H1 (cell line): Measurements from ENCODE around the gene SMYD3. TPM values are rescaled to one million over a fixed set of nuclear protein-coding genes. Genes with fewer than 3 reads are reported as not detected.

Experiments used
- CTCF ChIA-PET: fragments of 300-600 bp; sonication (Branson Sonifier 250); formaldehyde crosslinking; loops from one replicate; lab custom pipeline; 2021; ENCODE audit not compliant: partially characterized antibody; lab: Charles Lee
- POLR2A ChIA-PET: fragments of 300-600 bp; sonication (Branson Sonifier 250); formaldehyde crosslinking; loops from one replicate; lab custom pipeline; 2021; ENCODE audit warnings: inconsistent platforms; ENCODE audit not compliant: partially characterized antibody; lab: Charles Lee
- DNase-seq, 2 experiments: peaks; one replicate each; pipeline versions ENCODE4 v3.0.0 to v3.0.0-alpha.2; 2010 to 2022; ENCODE audit warnings: low spot score in 2 of 2, low read depth in 1 of 2, mixed read lengths in 1 of 2
- FAIRE-seq: peaks from 2 replicates; lab custom pipeline; 2011; peaks lifted over from hg19 to GRCh38; lab: Jason Lieb, UNC
- H2AFZ ChIP-seq: 2 replicates; pipeline ENCODE4 v1.8.1; 2012; ENCODE audit warnings: low read length, inconsistent platforms
- H2AK5ac ChIP-seq: 2 replicates; pipeline ENCODE4 v1.6.1; 2013; ENCODE audit warnings: low read depth, low read length
- H2BK120ac ChIP-seq: replicated peaks from 2 replicates; pipeline ENCODE3; 2013; ENCODE audit warnings: low read depth, low read length, inconsistent platforms
- H2BK12ac ChIP-seq: 2 replicates; pipeline ENCODE4 v1.6.1; 2013; ENCODE audit warnings: low read depth, low read length
- H2BK15ac ChIP-seq: 2 replicates; pipeline ENCODE4 v1.6.1; 2013; ENCODE audit warnings: low read length
- H2BK20ac ChIP-seq: 2 replicates; pipeline ENCODE4 v1.6.1; 2013; ENCODE audit warnings: low read length
- H2BK5ac ChIP-seq: 2 replicates; pipeline ENCODE4 v1.6.1; 2013; ENCODE audit warnings: low read depth, low read length
- H3K14ac ChIP-seq: 2 replicates; pipeline ENCODE4 v1.6.1; 2013; ENCODE audit warnings: inconsistent platforms; ENCODE audit not compliant: insufficient read length
- H3K18ac ChIP-seq: 2 replicates; pipeline ENCODE4 v1.6.1; 2013; ENCODE audit warnings: low read length; ENCODE audit errors: extremely low read depth
- H3K23ac ChIP-seq: 2 replicates; pipeline ENCODE4 v1.6.1; 2013; ENCODE audit warnings: inconsistent platforms; ENCODE audit not compliant: insufficient read length
- H3K23me2 ChIP-seq: 2 replicates; pipeline ENCODE4 v1.6.1; 2013; ENCODE audit warnings: low read depth, low read length
- H3K27ac ChIP-seq: 2 replicates; pipeline ENCODE4 v1.6.1; 2011; ENCODE audit warnings: low read depth, low read length, inconsistent platforms
- H3K27me3 ChIP-seq, 4 experiments: replicated peaks in 1 of 4; 1 replicate in 1 of 4; 2 replicates in 3 of 4; pipeline versions ENCODE4 v1.6.1 to v1.8.1; 2011 to 2013; ENCODE audit warnings: low read length in 3 of 4, mild to moderate bottlenecking in 3 of 4, inconsistent platforms in 2 of 4, mixed read lengths in 2 of 4, moderate library complexity in 1 of 4; ENCODE audit not compliant: control insufficient read depth in 3 of 4, insufficient read depth in 3 of 4; ENCODE audit errors: extremely low read depth in 1 of 4
- H3K36me3 ChIP-seq, 4 experiments: 2 replicates each; pipeline versions ENCODE4 v1.6.1 to v1.8.1; 2011 to 2013; ENCODE audit warnings: mild to moderate bottlenecking in 4 of 4, low read length in 3 of 4, moderate library complexity in 2 of 4, control low read depth in 1 of 4, inconsistent platforms in 1 of 4; ENCODE audit not compliant: insufficient read depth in 4 of 4, control insufficient read depth in 2 of 4
- H3K4ac ChIP-seq: replicated peaks from 2 replicates; pipeline ENCODE3; 2013; ENCODE audit warnings: low read length, low read depth, mixed read lengths, inconsistent platforms; ENCODE audit not compliant: insufficient read length
- H3K4me1 ChIP-seq, 4 experiments: replicated peaks in 1 of 4; 1 replicate in 1 of 4; 2 replicates in 3 of 4; pipeline versions ENCODE4 v1.6.1 to v1.8.1; 2011 to 2013; ENCODE audit warnings: low read length in 3 of 4, inconsistent platforms in 2 of 4, mixed read lengths in 1 of 4; ENCODE audit not compliant: insufficient read depth in 4 of 4, control insufficient read depth in 3 of 4
- H3K4me2 ChIP-seq, 2 experiments: 2 replicates each; pipeline versions ENCODE4 v1.6.1 to v1.8.1; 2011 to 2013; ENCODE audit warnings: low read depth in 2 of 2, low read length in 2 of 2, control low read depth in 1 of 2, inconsistent platforms in 1 of 2, mild to moderate bottlenecking in 1 of 2; ENCODE audit not compliant: insufficient read depth in 1 of 2
- H3K4me3 ChIP-seq, 4 experiments: fragments of 200-600, 300-600 bp in 1 of 4; sonication (generic), shearing (Covaris generic), sonication (Bioruptor Twin) in 1 of 4; 2 replicates each; pipeline versions ENCODE4 v1.5.1 to v1.8.1; 2011 to 2016; ENCODE audit warnings: low read length in 4 of 4, low read depth in 3 of 4, control low read depth in 2 of 4, inconsistent platforms in 2 of 4, mild to moderate bottlenecking in 2 of 4, mixed read lengths in 1 of 4, moderate library complexity in 1 of 4; ENCODE audit not compliant: insufficient read depth in 2 of 4; ENCODE audit errors: extremely low read depth in 1 of 4
- H3K56ac ChIP-seq: replicated peaks from 2 replicates; pipeline ENCODE3; 2013; ENCODE audit warnings: low read depth, mild to moderate bottlenecking, mixed read lengths, low read length, inconsistent platforms; ENCODE audit not compliant: insufficient read length
- H3K79me1 ChIP-seq: 2 replicates; pipeline ENCODE4 v1.6.1; 2013; ENCODE audit warnings: low read depth, low read length, control low read depth
- H3K79me2 ChIP-seq, 2 experiments: 2 replicates each; pipeline versions ENCODE4 v1.6.1 to v1.8.1; 2012 to 2013; ENCODE audit warnings: low read length in 2 of 2, mild to moderate bottlenecking in 2 of 2, inconsistent platforms in 1 of 2; ENCODE audit not compliant: insufficient read depth in 2 of 2, control insufficient read depth in 1 of 2
- H3K9ac ChIP-seq, 4 experiments: replicated peaks in 1 of 4; 1 replicate in 1 of 4; 2 replicates in 3 of 4; pipeline versions ENCODE4 v1.6.1 to v1.8.1; 2011 to 2013; ENCODE audit warnings: low read depth in 3 of 4, low read length in 3 of 4, control low read depth in 2 of 4, mild to moderate bottlenecking in 2 of 4, moderate library complexity in 2 of 4, inconsistent platforms in 1 of 4; ENCODE audit errors: extremely low read depth in 1 of 4
- H3K9me3 ChIP-seq, 2 experiments: 2 replicates each; pipeline versions ENCODE4 v1.6.1 to v1.8.1; 2012 to 2013; ENCODE audit warnings: mild to moderate bottlenecking in 2 of 2, moderate library complexity in 2 of 2, control low read depth in 1 of 2, inconsistent platforms in 1 of 2, low read depth in 1 of 2, low read length in 1 of 2, mixed read lengths in 1 of 2; ENCODE audit not compliant: insufficient read depth in 2 of 2
- H4K20me1 ChIP-seq, 2 experiments: replicated peaks in 1 of 2; 2 replicates each; pipeline versions ENCODE3 to v1.8.1; 2011 to 2013; ENCODE audit warnings: inconsistent platforms in 2 of 2, low read length in 2 of 2, mild to moderate bottlenecking in 1 of 2; ENCODE audit not compliant: insufficient read depth in 2 of 2, control insufficient read depth in 1 of 2
- H4K5ac ChIP-seq: 2 replicates; pipeline ENCODE4 v1.6.1; 2013; ENCODE audit warnings: low read length, low read depth, mixed read lengths, inconsistent platforms; ENCODE audit not compliant: insufficient read length
- H4K8ac ChIP-seq: 2 replicates; pipeline ENCODE4 v1.8.0; 2013; ENCODE audit warnings: mild to moderate bottlenecking, moderate library complexity, low read length, inconsistent platforms; ENCODE audit not compliant: insufficient read depth; ENCODE audit errors: extremely low read depth
- H4K91ac ChIP-seq: replicated peaks from 2 replicates; pipeline ENCODE3; 2013; ENCODE audit warnings: low read length, mixed read lengths, inconsistent platforms; ENCODE audit not compliant: insufficient read length
- BRCA1 ChIP-seq: IDR thresholded peaks from 2 replicates; pipeline ENCODE4 v1.6.1; 2012; ENCODE audit warnings: low read depth, low read length, improper control_type of control experiment
- CBX8 ChIP-seq: fragments of 300-800, 300-1000 bp; sonication (generic); IDR thresholded peaks from 2 replicates; pipeline ENCODE4 v1.7.1; 2016; ENCODE audit warnings: low read depth, low read length, borderline replicate concordance
- GABPA ChIP-seq: IDR thresholded peaks from 2 replicates; pipeline ENCODE4 v1.6.1; 2011; ENCODE audit warnings: mild to moderate bottlenecking, low read length, moderate library complexity, borderline replicate concordance; ENCODE audit not compliant: insufficient read depth
- GTF2F1 ChIP-seq: IDR thresholded peaks from 2 replicates; pipeline ENCODE4 v1.6.1; 2012; ENCODE audit warnings: low read depth, low read length, improper control_type of control experiment, borderline replicate concordance
- KDM4A ChIP-seq: IDR thresholded peaks from one replicate; pipeline ENCODE4 v1.7.1; 2012; ENCODE audit warnings: low read depth, mild to moderate bottlenecking, moderate library complexity, low read length, inconsistent platforms; ENCODE audit not compliant: severe bottlenecking
- RFX5 ChIP-seq: IDR thresholded peaks from 2 replicates; pipeline ENCODE4 v1.6.1; 2011; ENCODE audit warnings: low read depth, low read length, improper control_type of control experiment, borderline replicate concordance
- SP1 ChIP-seq: IDR thresholded peaks from 2 replicates; pipeline ENCODE4 v1.6.1; 2011; ENCODE audit warnings: low read depth, low read length
- SP2 ChIP-seq: IDR thresholded peaks from 2 replicates; pipeline ENCODE4 v1.6.1; 2012; ENCODE audit warnings: mild to moderate bottlenecking, low read length, inconsistent platforms
- TAF1 ChIP-seq: IDR thresholded peaks from 2 replicates; pipeline ENCODE4 v1.6.1; 2011; ENCODE audit warnings: mild to moderate bottlenecking, low read depth, low read length
- TEAD4 ChIP-seq: IDR thresholded peaks from 2 replicates; pipeline ENCODE4 v1.6.1; 2012; ENCODE audit warnings: low read depth, low read length, inconsistent platforms, mixed read lengths
- WGBS, 2 experiments: shearing (Covaris generic) in 1 of 2; methylation state at CpG; one replicate each; pipeline versions ENCODE4 v1.1.6 to v1.1.7; 2013 to 2015; ENCODE audit warnings: low lambda C conversion rate in 2 of 2, mixed read lengths in 2 of 2, inconsistent platforms in 1 of 2, low coverage in 1 of 2, missing lambda C conversion rate in 1 of 2; ENCODE audit not compliant: insufficient replicate concordance in 2 of 2, insufficient coverage in 1 of 2, insufficient read length in 1 of 2; ENCODE audit errors: extremely low coverage in 1 of 2, missing lambda C conversion rate in 1 of 2; 5-methylcytosine and 5-hydroxymethylcytosine counted together
- polyA plus RNA-seq, 7 experiments: library from polyadenylated mRNA; depleted of rRNA in 3 of 7; stranded (reverse) in 5 of 7; unstranded in 2 of 7; fragments of >200 nt in 5 of 7; fragments of 200-250 nt in 2 of 7; gene quantifications; 1 replicate in 5 of 7; 2 replicates in 1 of 7; 4 replicates in 1 of 7; pipeline versions ENCODE4 v1.2.1 to v1.2.3, GENCODE V29; 2011 to 2013; ENCODE audit warnings: missing spikeins in 2 of 7, mixed read lengths in 2 of 7
- total RNA-seq: library from RNA; stranded (reverse); fragmentation: NEBNext Ultra II Directional; extraction: Animal tissue kit (Norgen Biotek cat#: 25700); gene quantifications from 2 replicates; pipeline ENCODE4 v1.2.1, GENCODE V29; 2021

Gene SMYD3
- total and polyA plus RNA-seq, 2 of the 8 experiments (the other 6 are each of a cell fraction or from before 2014, with no cell fraction given), result 17.3 to 25.4 TPM

- Histone ChIP-seq H3K4me1 (no peaks in the 10 kb centered on the region), H2BK5ac (no peak overlapping the region), H3K23ac (no peak overlapping the region), H3K9me3 (no peaks in the 10 kb centered on the region), H3K36me3 (no peaks in the 10 kb centered on the region), H3K18ac (no peak overlapping the region), H2BK15ac (no peak overlapping the region), H3K23me2 (no peaks in the 10 kb centered on the region; the same call in 1 of the 2 replicates), H3K4me2 (no peak overlapping the region), H3K27me3 (no peaks in the 10 kb centered on the region), H2AK5ac (no peak overlapping the region), H3K27ac (no peak overlapping the region), H2BK12ac (no peak overlapping the region), H3K4ac (no peak overlapping the region), H2BK20ac (no peak overlapping the region), H4K8ac (no peak overlapping the region), H4K20me1 (no peaks in the 10 kb centered on the region), H4K5ac (no peak overlapping the region), H4K91ac (no peak overlapping the region), H3K79me2 (no peaks in the 10 kb centered on the region), H2BK120ac (no peak overlapping the region), H3K9ac (no peak overlapping the region), H2AFZ (no peak overlapping the region), H3K56ac (no peak overlapping the region), H3K4me3 (no peak overlapping the region), H3K79me1 (no peaks in the 10 kb centered on the region), H3K14ac (no peak overlapping the region)
- WGBS, 2 experiments, result 87% methylated on average over 10 of the region's 10 CpGs; no CpG with 5 or more reads in 1 of the 2 experiments
- CTCF ChIA-PET, result interaction anchor here (1.0 to 6.6 kb wide), 5 partner anchors 9 to 636 kb away, joined by 3 to 65 read pairs (median 4); no protein-coding TSS in a partner anchor
- POLR2A ChIA-PET, result no interaction called here
- DNase-seq, result no peak
- no peak for FAIRE-seq
- no peak for TF ChIP-seq CBX8
- TF ChIP-seq TEAD4, result no peak
- TF ChIP-seq KDM4A, result no peak
- TF ChIP-seq SP1, result no peak
- no peak for TF ChIP-seq RFX5
- no peak for TF ChIP-seq TAF1
- TF ChIP-seq SP2, result no peak
- no peak for TF ChIP-seq GABPA
- TF ChIP-seq GTF2F1, result no peak
- TF ChIP-seq BRCA1, result no peak
Observed at GRCh38 chr1:245788886-245789285, 718.2 kb downstream of the SMYD3 start.
